H1 (cell line): ENCODE data around the gene SCAMP3.

Source experiments
- CEBPB ChIP-seq: IDR thresholded peaks from 2 replicates; pipeline ENCODE4 v1.6.1; 2012; ENCODE audit warnings: low read depth, low read length
- CTCF ChIP-seq, 3 experiments: IDR thresholded peaks; 1 replicate in 2 of 3; 2 replicates in 1 of 3; pipeline versions ENCODE4 v1.5.1 to v1.6.1; 2011; ENCODE audit warnings: low read length in 3 of 3, mild to moderate bottlenecking in 3 of 3, inconsistent platforms in 2 of 3, low read depth in 1 of 3, moderate library complexity in 1 of 3; ENCODE audit not compliant: insufficient read depth in 1 of 3; ENCODE audit errors: control extremely low read depth in 1 of 3
- FOSL1 ChIP-seq: IDR thresholded peaks from 2 replicates; pipeline ENCODE4 v1.6.1; 2011; ENCODE audit warnings: mild to moderate bottlenecking, low read depth, low read length, moderate library complexity; ENCODE audit not compliant: insufficient read depth
- HDAC2 ChIP-seq, 2 experiments: fragments of 300-600 bp in 1 of 2; sonication (generic) in 1 of 2; IDR thresholded peaks; 2 replicates each; pipeline ENCODE4 v1.6.1; 2011 to 2012; ENCODE audit warnings: low read depth in 2 of 2, low read length in 2 of 2, mild to moderate bottlenecking in 2 of 2, moderate library complexity in 2 of 2, borderline replicate concordance in 1 of 2, inconsistent platforms in 1 of 2
- JUN ChIP-seq: IDR thresholded peaks from 2 replicates; pipeline ENCODE4 v1.6.1; 2011; ENCODE audit warnings: low read depth, mild to moderate bottlenecking, improper control_type of control experiment, low read length
- POLR2A ChIP-seq, 2 experiments: IDR thresholded peaks; 1 replicate in 1 of 2; 2 replicates in 1 of 2; pipeline ENCODE4 v1.6.1; 2011; ENCODE audit warnings: low read depth in 2 of 2, low read length in 2 of 2, mild to moderate bottlenecking in 2 of 2; ENCODE audit errors: control extremely low read depth in 1 of 2
- POLR2AphosphoS5 ChIP-seq: IDR thresholded peaks from 2 replicates; pipeline ENCODE4 v1.6.1; 2011; ENCODE audit warnings: low read depth, low read length
- POU5F1 ChIP-seq: IDR thresholded peaks from 2 replicates; pipeline ENCODE4 v1.6.1; 2011; ENCODE audit warnings: low read depth, mild to moderate bottlenecking, low read length, moderate library complexity
- RXRA ChIP-seq: IDR thresholded peaks from 2 replicates; pipeline ENCODE4 v1.6.1; 2011; ENCODE audit warnings: low read depth, mild to moderate bottlenecking, low read length, moderate library complexity; ENCODE audit not compliant: insufficient read depth
- TAF1 ChIP-seq: IDR thresholded peaks from 2 replicates; pipeline ENCODE4 v1.6.1; 2011; ENCODE audit warnings: mild to moderate bottlenecking, low read depth, low read length
- YY1 ChIP-seq: IDR thresholded peaks from 2 replicates; pipeline ENCODE4 v1.6.1; 2011; ENCODE audit warnings: low read depth, mild to moderate bottlenecking, low read length
- TF ChIP-seq, protein P1 (sequence below): IDR thresholded peaks from 2 replicates; pipeline ENCODE4 v1.6.1; 2012; ENCODE audit warnings: inconsistent platforms
- TF ChIP-seq, protein P2 (sequence below): IDR thresholded peaks from 2 replicates; pipeline ENCODE4 v1.6.1; 2012; ENCODE audit warnings: low read length, inconsistent platforms

- TF ChIP-seq POLR2AphosphoS5 (no peak), POLR2A (IDR thresholded peaks at IDR 0.05; ENCODE audit: control extremely low read depth in 1 of 2, low read depth in 2 of 2, low read length in 2 of 2) (no peak), TAF1 (no peak), CTCF (IDR thresholded peaks at IDR 0.05; ENCODE audit: control extremely low read depth in 1 of 3, insufficient read depth in 1 of 3, low read depth in 1 of 3, low read length in 3 of 3) (no peak), POU5F1 (no peak), YY1 (peak; percentile 27; the same call in 1 of the 2 replicates), FOSL1 (no peak), CEBPB (no peak), RXRA (no peak), HDAC2 (IDR thresholded peaks at IDR 0.05; ENCODE audit: borderline replicate concordance in 1 of 2, low read depth in 2 of 2, low read length in 2 of 2) (no peak), JUN (no peak)
- TF ChIP-seq, protein P1, sequence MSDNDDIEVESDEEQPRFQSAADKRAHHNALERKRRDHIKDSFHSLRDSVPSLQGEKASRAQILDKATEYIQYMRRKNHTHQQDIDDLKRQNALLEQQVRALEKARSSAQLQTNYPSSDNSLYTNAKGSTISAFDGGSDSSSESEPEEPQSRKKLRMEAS: no peak
- TF ChIP-seq, protein P2, sequence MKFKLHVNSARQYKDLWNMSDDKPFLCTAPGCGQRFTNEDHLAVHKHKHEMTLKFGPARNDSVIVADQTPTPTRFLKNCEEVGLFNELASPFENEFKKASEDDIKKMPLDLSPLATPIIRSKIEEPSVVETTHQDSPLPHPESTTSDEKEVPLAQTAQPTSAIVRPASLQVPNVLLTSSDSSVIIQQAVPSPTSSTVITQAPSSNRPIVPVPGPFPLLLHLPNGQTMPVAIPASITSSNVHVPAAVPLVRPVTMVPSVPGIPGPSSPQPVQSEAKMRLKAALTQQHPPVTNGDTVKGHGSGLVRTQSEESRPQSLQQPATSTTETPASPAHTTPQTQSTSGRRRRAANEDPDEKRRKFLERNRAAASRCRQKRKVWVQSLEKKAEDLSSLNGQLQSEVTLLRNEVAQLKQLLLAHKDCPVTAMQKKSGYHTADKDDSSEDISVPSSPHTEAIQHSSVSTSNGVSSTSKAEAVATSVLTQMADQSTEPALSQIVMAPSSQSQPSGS: no peak
Observed at GRCh38 chr1:155309423-155310021, 47.4 kb upstream of the SCAMP3 start.
